Measurements from ENCODE around the gene STK16. TPM values are rescaled to one million over a fixed set of nuclear protein-coding genes. Genes with fewer than 3 reads are reported as not detected.
"Not testable (repeated sequence)": the region's sequence is repeated elsewhere in the genome, so short reads cannot be mapped to it uniquely, and the experiment has no call there.

Gene STK16
- total RNA-seq, 1 experiment from 2014 or later, result 11.0 TPM

DNA sequence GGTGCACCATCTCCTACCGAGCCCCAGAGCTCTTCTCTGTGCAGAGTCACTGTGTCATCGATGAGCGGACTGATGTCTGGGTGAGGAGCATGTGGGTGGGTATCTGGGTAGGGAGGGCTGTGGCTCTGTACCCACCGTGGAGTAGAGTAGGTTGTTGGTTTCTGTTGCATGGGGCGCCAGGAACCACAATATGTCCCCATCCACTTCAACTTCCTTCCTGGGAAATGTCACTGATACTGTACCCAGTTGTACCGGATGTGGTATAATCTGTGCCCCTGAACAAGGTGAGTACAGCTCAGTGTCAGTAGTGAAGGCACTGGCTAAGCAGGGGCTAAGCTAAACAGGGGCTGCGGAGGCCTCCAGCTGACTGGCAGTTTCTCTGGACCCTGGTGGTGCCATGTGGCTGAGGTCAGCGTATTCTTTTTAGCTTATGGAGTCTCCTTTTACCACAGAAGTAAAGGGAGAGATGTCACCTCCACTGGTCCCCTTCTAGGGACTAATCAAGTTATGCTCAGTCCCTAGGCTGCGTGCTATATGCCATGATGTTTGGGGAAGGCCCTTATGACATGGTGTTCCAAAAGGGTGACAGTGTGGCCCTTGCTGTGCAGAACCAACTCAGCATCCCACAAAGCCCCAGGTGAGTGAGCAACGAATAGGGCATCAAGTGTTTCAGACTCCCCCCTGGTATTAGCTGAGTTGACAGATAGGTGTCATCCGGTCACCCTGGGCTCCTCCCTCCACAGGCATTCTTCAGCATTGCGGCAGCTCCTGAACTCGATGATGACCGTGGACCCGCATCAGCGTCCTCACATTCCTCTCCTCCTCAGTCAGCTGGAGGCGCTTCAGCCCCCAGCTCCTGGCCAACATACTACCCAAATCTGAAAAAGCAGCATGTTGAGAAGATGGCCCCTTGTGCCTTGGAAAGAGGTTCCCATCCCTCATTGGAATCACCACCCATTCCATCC lies 2.7 kb downstream of the STK16 start:
- Histone ChIP-seq H3K27me3 (no peaks in the 10 kb centered on the region), H3K27ac (no peak overlapping the region), H3K4me3 (no peak overlapping the region), H3K36me3 (peaks cover 3% of the 10 kb centered on the region), H3K4me1 (peaks cover 32% of the 10 kb centered on the region), H3K9me3 (replicated peaks) (no peaks in the 10 kb centered on the region)
- no peak for DNase-seq

DNA sequence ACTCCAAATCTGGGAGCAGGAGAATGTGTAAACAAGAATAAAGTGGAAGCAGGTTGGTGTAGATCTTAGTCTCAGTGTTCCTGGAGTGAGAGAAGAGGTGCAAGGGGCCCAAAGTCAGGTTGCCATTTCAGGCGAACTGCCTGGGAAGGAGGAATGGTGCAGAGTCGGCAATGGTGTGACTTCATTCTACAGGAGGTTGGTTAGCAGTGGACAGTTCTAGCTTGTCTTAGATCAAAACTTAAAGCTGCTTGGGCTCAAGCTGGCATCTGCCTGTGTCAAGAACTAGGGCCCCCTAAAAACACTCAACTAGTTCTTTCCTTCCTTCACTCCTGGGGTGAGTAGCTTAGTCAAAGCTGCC lies 3.5 kb downstream of the STK16 start:
- Histone ChIP-seq H3K9me3 (replicated peaks) (no peaks in the 10 kb centered on the region), H3K4me1 (peaks cover 32% of the 10 kb centered on the region), H3K27ac (peak overlapping the region; percentile 39), H3K36me3 (peaks cover 3% of the 10 kb centered on the region), H3K27me3 (no peaks in the 10 kb centered on the region), H3K4me3 (no peak overlapping the region)
- DNase-seq, result no peak

DNA sequence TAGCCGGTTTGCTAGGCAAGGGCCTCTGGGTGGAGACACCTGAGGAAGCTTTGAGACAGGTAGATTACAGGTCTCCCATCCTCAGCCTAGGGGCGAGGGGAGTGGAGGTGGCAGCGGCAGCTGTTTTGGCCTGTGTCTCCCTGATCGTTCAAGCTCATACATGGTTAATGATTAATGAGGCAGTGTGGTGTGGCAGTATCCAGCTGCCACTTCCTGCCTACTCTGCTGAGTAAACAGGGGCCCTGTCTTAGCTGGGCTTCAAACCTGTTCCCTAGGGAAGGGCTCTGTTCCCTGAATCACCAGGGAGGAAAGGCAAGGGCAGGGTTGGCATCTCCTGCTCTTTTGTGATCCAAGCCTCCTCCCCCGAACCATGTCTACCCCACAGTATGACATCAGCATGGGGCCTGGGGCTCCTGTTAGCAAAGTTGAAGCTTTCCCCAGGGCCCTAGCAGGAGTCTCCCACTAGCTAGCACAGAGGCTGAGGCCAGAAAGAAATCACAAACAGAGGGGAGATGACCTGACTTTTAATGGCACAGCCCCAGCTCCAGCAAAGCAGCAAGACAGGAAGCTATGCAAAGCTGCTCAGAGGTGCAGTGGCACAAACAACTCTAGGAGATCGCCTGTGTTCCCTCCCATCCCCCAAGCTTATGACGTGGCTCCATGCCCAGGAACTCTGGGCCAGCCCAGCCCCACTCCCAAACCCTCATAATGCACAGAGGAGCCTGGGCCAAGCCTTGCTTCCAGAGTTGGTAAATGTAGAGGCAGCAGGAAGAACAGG lies 4.1 kb downstream of the STK16 start:
- Histone ChIP-seq H3K36me3 (peaks cover 3% of the 10 kb centered on the region), H3K4me3 (no peak overlapping the region), H3K27me3 (0 out of 2 replicates have a peak, but pooled peaks cover under 1% of the 10 kb centered on the region), H3K4me1 (peaks cover 34% of the 10 kb centered on the region), H3K9me3 (replicated peaks) (no peaks in the 10 kb centered on the region), H3K27ac (peak overlapping the region; percentile 39)
- DNase-seq, result peak; percentile 86 to 88

DNA sequence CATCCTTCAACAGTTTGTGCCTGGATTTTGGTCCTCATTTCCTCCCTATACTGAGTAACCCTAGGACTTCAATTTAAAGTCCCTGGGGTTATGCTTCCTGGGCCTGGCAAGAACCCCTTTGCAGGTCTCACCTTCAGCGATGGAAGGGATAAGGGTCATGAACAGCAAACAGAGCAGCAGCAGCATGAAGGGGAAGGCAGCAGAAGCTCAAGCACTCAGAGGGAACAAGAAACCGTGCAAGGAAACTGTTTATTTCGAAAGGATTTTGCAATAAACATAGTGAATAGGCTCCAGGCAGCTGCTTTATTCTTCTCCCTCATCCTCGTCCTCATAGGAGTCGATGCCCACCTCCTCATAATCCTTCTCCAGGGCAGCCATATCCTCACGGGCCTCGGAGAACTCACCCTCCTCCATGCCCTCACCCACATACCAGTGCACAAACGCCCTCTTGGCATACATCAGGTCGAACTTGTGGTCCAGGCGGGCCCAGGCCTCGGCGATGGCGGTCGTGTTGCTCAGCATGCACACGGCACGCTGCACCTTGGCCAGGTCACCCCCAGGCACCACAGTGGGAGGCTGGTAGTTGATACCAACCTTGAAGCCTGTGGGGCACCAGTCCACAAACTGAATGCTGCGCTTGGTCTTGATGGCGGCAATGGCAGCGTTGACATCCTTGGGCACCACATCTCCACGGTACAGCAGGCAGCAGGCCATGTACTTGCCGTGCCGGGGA lies 4.9 kb downstream of the STK16 start:
- H3K27me3 ChIP-seq, result 0 out of 2 replicates have a peak, but pooled peaks cover 4% of the 10 kb centered on the region
- peak overlapping the region; percentile 39; the same call in 1 of the 2 replicates for H3K27ac ChIP-seq
- peaks cover 34% of the 10 kb centered on the region for H3K4me1 ChIP-seq

DNA sequence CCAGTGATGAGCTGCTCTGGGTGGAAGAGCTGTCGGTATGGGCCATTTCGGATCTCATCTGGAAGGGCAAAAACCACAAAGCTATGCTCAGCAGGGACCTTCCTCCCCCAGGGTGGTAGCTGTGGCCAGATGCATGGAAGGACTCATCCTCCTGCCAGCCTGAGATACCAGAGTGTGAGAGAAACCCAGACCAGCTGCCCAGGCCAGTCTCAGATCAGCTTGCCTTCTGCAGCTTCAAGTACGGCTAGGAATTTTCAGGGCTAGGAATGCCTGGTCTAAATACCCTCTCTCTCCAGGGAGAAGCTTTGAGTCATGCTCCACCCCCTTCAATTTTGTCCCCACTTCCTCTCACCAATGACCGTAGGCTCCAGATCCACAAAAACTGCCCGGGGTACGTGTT lies 6.4 kb downstream of the STK16 start:
- H3K27me3 ChIP-seq, result peaks cover 4% of the 10 kb centered on the region; the same call in 1 of the 2 replicates
- DNase-seq, result peak; percentile 52 to 59
- H3K9me3 ChIP-seq (replicated peaks), result no peaks in the 10 kb centered on the region
- H3K36me3 ChIP-seq, result peaks cover 3% of the 10 kb centered on the region
- H3K4me1 ChIP-seq, result peaks cover 31% of the 10 kb centered on the region
- H3K4me3 ChIP-seq, result no peak overlapping the region; the same call in 1 of the 2 replicates
- peak overlapping the region; percentile 80 for H3K27ac ChIP-seq

More for the DNA sequence above, 4.9 kb downstream of the STK16 start:
- Histone ChIP-seq H3K36me3 (peaks cover 3% of the 10 kb centered on the region), H3K9me3 (replicated peaks) (no peaks in the 10 kb centered on the region), H3K4me3 (no peak overlapping the region)
- DNase-seq, result no peak

DNA sequence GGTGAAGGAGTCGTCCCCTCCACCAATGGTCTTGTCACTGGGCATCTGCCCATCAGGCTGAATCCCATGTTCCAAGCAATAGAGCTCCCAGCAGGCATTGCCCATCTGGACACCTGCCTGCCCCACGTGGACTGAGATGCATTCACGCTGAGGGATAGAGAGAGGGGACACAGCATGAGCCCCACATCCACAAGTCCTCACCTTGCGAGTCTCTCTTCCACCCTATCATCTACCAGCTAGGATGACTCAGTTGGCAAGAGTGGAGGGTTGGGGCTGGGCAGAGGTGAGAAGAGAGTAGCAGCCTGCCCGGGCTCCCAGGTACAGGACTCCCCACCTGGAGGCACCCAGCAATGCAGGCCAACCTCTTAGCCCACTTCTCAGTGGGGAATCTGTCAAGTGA lies 6.8 kb downstream of the STK16 start:
- no peak for DNase-seq
- Histone ChIP-seq H3K27me3 (peaks cover 4% of the 10 kb centered on the region; the same call in 1 of the 2 replicates), H3K4me1 (peaks cover 31% of the 10 kb centered on the region), H3K36me3 (peaks cover 3% of the 10 kb centered on the region), H3K4me3 (peak overlapping the region; percentile 68), H3K27ac (peak overlapping the region; percentile 80), H3K9me3 (replicated peaks) (no peaks in the 10 kb centered on the region)

DNA sequence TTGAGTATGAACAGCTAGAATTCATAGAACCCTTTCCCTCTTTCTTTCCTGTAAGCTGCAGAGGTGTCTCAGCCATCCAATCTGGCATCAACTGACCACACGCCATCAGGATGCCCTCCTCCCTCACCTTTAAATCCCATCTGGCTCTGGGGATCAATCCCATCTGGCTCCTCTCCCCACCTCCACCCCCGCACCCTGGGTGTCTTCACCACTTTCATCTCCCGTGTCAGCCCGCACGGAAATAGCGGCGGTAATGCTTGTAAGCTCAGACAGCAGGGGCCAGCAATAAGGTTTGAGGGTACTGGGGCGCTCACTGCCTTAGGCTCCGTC lies 7.3 kb downstream of the STK16 start:
- H3K4me3 ChIP-seq, result peak overlapping the region; percentile 68
- peaks cover 4% of the 10 kb centered on the region; the same call in 1 of the 2 replicates for H3K27me3 ChIP-seq
- peak overlapping the region; percentile 80 for H3K27ac ChIP-seq
- DNase-seq, result no peak
- H3K4me1 ChIP-seq, result peaks cover 31% of the 10 kb centered on the region
- peaks cover 3% of the 10 kb centered on the region for H3K36me3 ChIP-seq
- H3K9me3 ChIP-seq (replicated peaks), result no peaks in the 10 kb centered on the region

DNA sequence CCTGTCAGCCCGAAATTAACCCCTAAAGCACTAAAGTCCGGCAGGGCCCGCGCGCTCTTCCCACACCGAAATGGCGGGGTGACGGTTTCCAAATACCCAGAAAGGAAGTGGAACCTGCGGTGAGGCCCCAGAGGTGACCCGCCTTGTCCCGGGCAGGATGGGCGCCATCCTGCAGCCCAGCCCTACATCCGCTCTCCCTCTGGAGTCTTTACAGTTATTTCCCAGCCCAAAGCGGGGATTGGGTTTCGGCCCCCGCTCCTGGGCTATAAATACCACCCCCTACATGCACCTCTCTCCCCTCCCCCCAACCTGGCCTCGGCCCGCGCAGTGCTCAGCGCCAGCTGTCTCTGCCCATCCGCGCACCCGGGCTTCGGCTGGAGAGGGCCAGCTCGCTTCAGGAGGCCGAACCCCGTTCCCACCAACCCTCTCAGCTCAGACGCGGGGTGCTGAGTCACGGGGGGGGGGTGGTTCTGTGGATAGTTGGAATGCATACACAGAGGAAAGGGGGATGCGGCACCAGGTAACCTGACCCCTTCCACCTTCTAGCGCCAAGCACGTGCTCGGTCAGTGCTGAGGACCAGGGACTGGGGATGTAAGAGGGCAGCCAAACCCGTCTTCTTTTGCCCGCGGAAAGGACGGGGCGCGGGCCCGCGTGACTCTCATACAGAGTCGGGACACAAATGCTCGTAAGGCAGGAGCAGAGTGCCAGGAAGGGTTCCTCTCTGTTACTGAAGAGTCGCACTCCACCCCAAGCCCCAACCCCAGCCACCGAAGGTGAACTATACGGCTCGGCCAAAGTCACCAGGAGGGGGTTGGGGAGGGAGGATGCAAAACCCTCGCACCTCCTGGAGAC lies 7.8 kb downstream of the STK16 start, which contains the start of gene TUBA4B:
Gene TUBA4B, plus strand, starts transcription at position 344 of the 853 bp plus-strand sequence. Its CDS starts 165 bp downstream, at position 509.
- peaks cover 4% of the 10 kb centered on the region; the same call in 1 of the 2 replicates for H3K27me3 ChIP-seq
- DNase-seq, result peak; percentile 95
- peaks cover 31% of the 10 kb centered on the region for H3K4me1 ChIP-seq
- no peaks in the 10 kb centered on the region for H3K9me3 ChIP-seq (replicated peaks)
- peaks cover 3% of the 10 kb centered on the region for H3K36me3 ChIP-seq
- peak within 1 kb of the TSS; percentile 80 for H3K27ac ChIP-seq
- H3K4me3 ChIP-seq, result peak within 1 kb of the TSS; percentile 68

DNA sequence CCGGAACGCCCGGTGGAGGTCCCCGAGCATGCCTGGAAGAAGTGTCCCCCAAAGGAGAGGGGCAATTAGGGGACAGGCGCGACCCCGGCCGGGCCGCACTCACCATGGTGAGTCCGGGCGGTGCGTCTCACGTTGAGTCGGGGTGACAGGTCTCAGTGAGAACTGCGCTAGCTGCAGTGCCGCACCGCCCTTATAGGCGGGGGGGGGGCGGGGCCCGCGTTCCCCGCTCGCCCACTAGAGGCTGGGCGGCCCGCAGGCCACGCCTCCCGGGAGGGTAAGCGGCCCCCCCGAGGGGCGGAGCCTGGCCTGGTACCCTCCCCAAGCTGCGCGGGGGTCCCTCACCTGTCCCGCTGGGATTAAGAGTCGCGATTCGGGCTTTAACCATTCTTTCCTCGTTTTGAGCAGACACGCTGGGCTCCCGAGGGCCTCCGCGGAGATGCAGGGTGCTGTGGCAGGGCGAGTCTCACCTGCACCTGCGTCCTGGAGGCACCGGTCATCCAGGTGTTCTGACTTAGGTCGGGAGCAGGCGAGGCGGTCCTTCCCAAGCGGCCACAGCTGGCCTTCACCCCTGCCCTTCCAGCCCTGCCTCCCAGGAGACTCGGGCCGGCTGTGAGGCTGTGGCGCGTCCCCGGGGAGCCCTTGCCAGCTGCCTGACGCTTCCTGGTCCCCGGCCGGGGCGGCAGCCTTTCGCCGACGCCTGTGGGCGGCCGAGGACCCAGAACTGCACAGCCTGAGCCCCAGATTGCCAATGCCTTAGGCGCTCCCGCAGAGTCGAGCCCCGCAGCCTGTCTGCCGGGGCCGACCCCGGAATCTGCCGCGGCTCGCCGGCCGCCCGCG lies 8.7 kb downstream of the STK16 start, which contains the start of gene TUBA4A:
Gene TUBA4A, minus strand, starts transcription at position 166 of the 837 bp plus-strand sequence. Its CDS starts 60 bp downstream, at position 106.
- H3K27ac ChIP-seq, result peak within 1 kb of the TSS; percentile 80

DNA sequence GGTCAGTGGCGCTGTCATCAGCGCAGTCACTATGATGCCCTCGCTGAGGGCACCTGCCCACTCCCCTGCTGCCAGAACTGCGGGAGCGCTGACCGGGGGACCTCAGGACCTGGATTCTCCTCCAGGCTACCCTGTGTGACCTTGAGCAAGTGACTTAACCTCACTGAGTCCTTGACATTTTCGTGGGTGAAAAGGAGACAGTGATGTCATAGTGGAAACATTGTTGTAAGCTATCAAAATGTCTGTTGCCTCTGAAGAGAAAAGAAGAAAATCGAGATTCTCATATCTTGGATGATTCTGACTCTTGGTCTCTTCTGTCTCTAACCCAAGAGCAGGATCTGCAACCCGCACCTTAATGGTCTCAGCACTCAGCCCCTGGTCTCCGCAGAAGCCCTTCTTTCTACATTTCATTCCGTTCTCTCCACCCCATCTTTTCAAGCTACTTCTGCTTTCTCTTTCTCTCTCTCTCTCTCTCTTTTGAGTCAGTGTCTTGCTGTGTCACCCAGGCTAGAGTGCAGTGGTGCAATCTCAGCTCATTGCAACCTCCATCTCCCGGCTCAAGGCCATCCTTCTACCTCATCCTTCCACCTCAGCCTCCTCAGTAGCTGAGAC lies 9.4 kb downstream of the STK16 start:
- no peaks in the 10 kb centered on the region for H3K9me3 ChIP-seq (replicated peaks)
- no peak for DNase-seq
- H3K27ac ChIP-seq, result no peak overlapping the region
- peak overlapping the region; percentile 68; the same call in 1 of the 2 replicates for H3K4me3 ChIP-seq
- peaks cover 3% of the 10 kb centered on the region for H3K36me3 ChIP-seq
- peaks cover 22% of the 10 kb centered on the region for H3K4me1 ChIP-seq
- peaks cover 4% of the 10 kb centered on the region for H3K27me3 ChIP-seq

More for the DNA sequence above, 8.7 kb downstream of the STK16 start, which contains the start of gene TUBA4A:
- DNase-seq, result peak; percentile 83 to 87
- H3K4me3 ChIP-seq, result peak within 1 kb of the TSS; percentile 68
- peaks cover 4% of the 10 kb centered on the region; the same call in 1 of the 2 replicates for H3K27me3 ChIP-seq
- H3K4me1 ChIP-seq, result peaks cover 28% of the 10 kb centered on the region
- peaks cover 3% of the 10 kb centered on the region for H3K36me3 ChIP-seq
- H3K9me3 ChIP-seq (replicated peaks), result no peaks in the 10 kb centered on the region

DNA sequence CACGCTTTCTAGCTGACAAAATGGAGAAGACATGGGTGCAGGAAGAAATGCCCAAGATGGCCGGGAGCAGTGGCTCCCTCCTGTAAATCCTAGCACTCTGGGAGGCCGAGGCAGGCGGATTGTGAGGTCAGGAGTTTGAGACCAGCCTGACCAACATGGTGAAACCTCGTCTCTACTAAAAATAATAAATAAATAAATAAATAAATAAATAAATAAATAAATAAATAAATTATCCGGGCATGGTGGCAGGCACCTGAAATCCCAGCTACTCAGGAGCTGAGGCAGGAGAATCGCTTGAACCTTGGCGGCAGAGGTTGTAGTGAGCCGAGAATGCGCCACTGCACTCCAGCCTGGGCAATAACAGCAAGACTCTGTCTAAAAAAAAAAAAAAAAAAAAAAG lies 13.7 kb downstream of the STK16 start:
- not testable (repeated sequence) for H3K27ac ChIP-seq; H3K27me3 ChIP-seq; H3K36me3 ChIP-seq; H3K9me3 ChIP-seq (replicated peaks); H3K4me1 ChIP-seq; H3K4me3 ChIP-seq; DNase-seq
